ENCODE measurements around the gene ST3GAL2.
"Not testable (repeated sequence)": the region's sequence is repeated elsewhere in the genome, so short reads cannot be mapped to it uniquely, and the experiment has no call there.

Gene ST3GAL2

GRCh38 chr16:70402916-70403659, 35.8 kb downstream of the ST3GAL2 start:
- no peak for FAIRE-seq
- TF ChIP-seq POLR2A (IDR thresholded peaks at IDR 0.05; ENCODE audit: low read depth, low read length) = no peak
- DNase-seq (ENCODE audit: insufficient read length, low spot score) = no peak

- no peak for TF ChIP-seq POLR2A (IDR thresholded peaks at IDR 0.05; ENCODE audit: low read depth, low read length)
- FAIRE-seq (no peak), DNase-seq (ENCODE audit: insufficient read length, low spot score) (no peak)
Observed at GRCh38 chr16:70399951-70400350, 38.9 kb downstream of the ST3GAL2 start.

- FAIRE-seq (no peak), DNase-seq (ENCODE audit: insufficient read length, low spot score) (no peak)
- TF ChIP-seq POLR2A (IDR thresholded peaks at IDR 0.05; ENCODE audit: low read depth, low read length) = no peak
Observed at GRCh38 chr16:70399381-70399780, 39.5 kb downstream of the ST3GAL2 start.

- DNase-seq (ENCODE audit: insufficient read length, low spot score) (no peak), FAIRE-seq (no peak)
- no peak for TF ChIP-seq POLR2A (IDR thresholded peaks at IDR 0.05; ENCODE audit: low read depth, low read length)
Observed at GRCh38 chr16:70398177-70398743, 40.6 kb downstream of the ST3GAL2 start.

GRCh38 chr16:70396246-70396904, 42.5 kb downstream of the ST3GAL2 start:
- TF ChIP-seq POLR2A (IDR thresholded peaks at IDR 0.05; ENCODE audit: low read depth, low read length) = no peak
- no peak for DNase-seq (ENCODE audit: insufficient read length, low spot score)
- no peak for FAIRE-seq

- DNase-seq (ENCODE audit: insufficient read length, low spot score) = peak; percentile 56
- FAIRE-seq = no peak
- no peak for TF ChIP-seq POLR2A (IDR thresholded peaks at IDR 0.05; ENCODE audit: low read depth, low read length)
Observed at GRCh38 chr16:70395345-70395901, 43.5 kb downstream of the ST3GAL2 start.

GRCh38 chr16:70394853-70395252, 44.0 kb downstream of the ST3GAL2 start:
- no peak for TF ChIP-seq POLR2A (IDR thresholded peaks at IDR 0.05; ENCODE audit: low read depth, low read length)
- DNase-seq (ENCODE audit: insufficient read length, low spot score) (no peak), FAIRE-seq (no peak)

- no peak for TF ChIP-seq POLR2A (IDR thresholded peaks at IDR 0.05; ENCODE audit: low read depth, low read length)
- DNase-seq (ENCODE audit: insufficient read length, low spot score) (no peak), FAIRE-seq (no peak)
Observed at GRCh38 chr16:70393662-70394061, 45.2 kb downstream of the ST3GAL2 start.

- DNase-seq (ENCODE audit: insufficient read length, low spot score) (no peak), FAIRE-seq (no peak)
- no peak for TF ChIP-seq POLR2A (IDR thresholded peaks at IDR 0.05; ENCODE audit: low read depth, low read length)
Observed at GRCh38 chr16:70392606-70393005, 46.3 kb downstream of the ST3GAL2 start.

GRCh38 chr16:70391881-70392481, 46.9 kb downstream of the ST3GAL2 start:
- FAIRE-seq = peak; percentile 53
- no peak for TF ChIP-seq POLR2A (IDR thresholded peaks at IDR 0.05; ENCODE audit: low read depth, low read length)
- DNase-seq (ENCODE audit: insufficient read length, low spot score) = peak; percentile 63

GRCh38 chr16:70391446-70391845, 47.5 kb downstream of the ST3GAL2 start:
- no peak for TF ChIP-seq POLR2A (IDR thresholded peaks at IDR 0.05; ENCODE audit: low read depth, low read length)
- no peak for FAIRE-seq
- DNase-seq (ENCODE audit: insufficient read length, low spot score) = no peak

GRCh38 chr16:70390774-70391173, 48.1 kb downstream of the ST3GAL2 start:
- TF ChIP-seq POLR2A (IDR thresholded peaks at IDR 0.05; ENCODE audit: low read depth, low read length) = no peak
- no peak for FAIRE-seq
- no peak for DNase-seq (ENCODE audit: insufficient read length, low spot score)

GRCh38 chr16:70388006-70388680, 50.8 kb downstream of the ST3GAL2 start:
- no peak for FAIRE-seq

GRCh38 chr16:70386289-70386986, 52.5 kb downstream of the ST3GAL2 start:
- DNase-seq (ENCODE audit: insufficient read length, low spot score); FAIRE-seq: not testable (repeated sequence)

More at GRCh38 chr16:70388006-70388680, 50.8 kb downstream of the ST3GAL2 start:
- no peak for TF ChIP-seq POLR2A (IDR thresholded peaks at IDR 0.05; ENCODE audit: low read depth, low read length)
- no peak for DNase-seq (ENCODE audit: insufficient read length, low spot score)
